ENCODE data around the gene MIP.
"Not testable (repeated sequence)": the region's sequence is repeated elsewhere in the genome, so short reads cannot be mapped to it uniquely, and the experiment has no call there.

DNA sequence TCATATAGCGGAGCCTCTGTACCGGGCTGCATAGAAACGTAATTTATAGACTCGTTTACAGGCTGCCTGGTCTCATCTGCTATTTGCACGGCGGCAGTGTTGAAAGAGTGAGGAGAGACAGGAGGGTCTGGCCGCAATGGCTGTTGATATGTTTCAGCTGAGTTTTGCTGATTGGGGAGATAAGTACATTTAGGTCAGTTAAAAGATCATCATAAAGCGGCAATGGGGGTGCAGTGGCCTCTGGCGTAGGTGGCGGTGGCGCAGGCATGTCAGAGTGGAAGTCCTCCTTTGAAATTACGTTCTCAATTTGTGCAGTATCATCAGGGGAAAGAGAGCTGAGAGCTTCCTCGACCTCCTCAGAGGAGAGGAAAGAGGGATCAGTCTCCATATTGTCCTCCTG is 45.4 kb upstream of the MIP start:
- not testable (repeated sequence) for TF ChIP-seq HDAC2, NFYB (CRISPR knock-in tag; IDR thresholded peaks at IDR 0.05)

Data from HepG2 (cell line).